Mesenchymal stem cell (in vitro differentiated cells and primary cell): ENCODE data around the gene RGS7.
A peak's percentile ranks its signal among the peaks of the same experiment; 100 is the strongest.

Experiments
- DNase-seq: peaks from one replicate; pipeline ENCODE4 v3.0.0-alpha.2; 2013
- H2AFZ ChIP-seq: one replicate; pipeline ENCODE4 v1.6.1; 2013; ENCODE audit warnings: low read depth, mild to moderate bottlenecking, control low read depth, inconsistent platforms, low read length, moderate library complexity
- H2AK5ac ChIP-seq: 2 replicates; pipeline ENCODE4 v1.6.1; 2013; ENCODE audit warnings: low read length, moderate library complexity, mild to moderate bottlenecking, inconsistent platforms; ENCODE audit not compliant: severe bottlenecking
- H2BK120ac ChIP-seq: one replicate; pipeline ENCODE4 v1.6.1; 2013; ENCODE audit warnings: low read depth, mild to moderate bottlenecking, inconsistent platforms, low read length, moderate library complexity
- H2BK12ac ChIP-seq, 2 experiments: one replicate each; pipeline ENCODE4 v1.6.1; 2013; ENCODE audit warnings: inconsistent platforms in 2 of 2, low read length in 2 of 2, mild to moderate bottlenecking in 2 of 2, moderate library complexity in 2 of 2, control low read depth in 1 of 2
- H2BK15ac ChIP-seq: one replicate; pipeline ENCODE4 v1.6.1; 2013; ENCODE audit warnings: mild to moderate bottlenecking, low read depth, inconsistent platforms; ENCODE audit not compliant: poor library complexity, severe bottlenecking
- H2BK5ac ChIP-seq: 2 replicates; pipeline ENCODE4 v1.6.1; 2013; ENCODE audit warnings: low read depth, mild to moderate bottlenecking, low read length, control low read depth, inconsistent platforms; ENCODE audit not compliant: poor library complexity, severe bottlenecking
- H3K14ac ChIP-seq, 2 experiments: one replicate each; pipeline ENCODE4 v1.6.1; 2013; ENCODE audit warnings: inconsistent platforms in 2 of 2, low read length in 2 of 2, control low read depth in 1 of 2, mild to moderate bottlenecking in 1 of 2, moderate library complexity in 1 of 2
- H3K18ac ChIP-seq, 2 experiments: one replicate each; pipeline ENCODE4 v1.6.1; 2013; ENCODE audit warnings: inconsistent platforms in 2 of 2, low read length in 2 of 2, control low read depth in 1 of 2, low read depth in 1 of 2, mild to moderate bottlenecking in 1 of 2
- H3K23ac ChIP-seq, 2 experiments: one replicate each; pipeline ENCODE4 v1.6.1; 2013; ENCODE audit warnings: inconsistent platforms in 2 of 2, low read length in 2 of 2, mild to moderate bottlenecking in 2 of 2, moderate library complexity in 2 of 2, control low read depth in 1 of 2
- H3K27ac ChIP-seq: 2 replicates; pipeline ENCODE4 v1.5.1; 2013; ENCODE audit warnings: mild to moderate bottlenecking, moderate library complexity, low read length, control low read depth, inconsistent platforms; ENCODE audit not compliant: poor library complexity, severe bottlenecking
- H3K27me3 ChIP-seq, 2 experiments: 2 replicates each; pipeline versions ENCODE4 v1.6.1 to v1.7.0; 2013; ENCODE audit warnings: low read length in 2 of 2, mild to moderate bottlenecking in 2 of 2, moderate library complexity in 2 of 2, control low read depth in 1 of 2, inconsistent platforms in 1 of 2; ENCODE audit not compliant: control insufficient read depth in 1 of 2, insufficient read depth in 1 of 2
- H3K36me3 ChIP-seq, 2 experiments: 2 replicates each; pipeline versions ENCODE4 v1.6.1 to v1.7.0; 2013; ENCODE audit warnings: low read length in 2 of 2, control low read depth in 1 of 2, inconsistent platforms in 1 of 2, low read depth in 1 of 2, mild to moderate bottlenecking in 1 of 2; ENCODE audit not compliant: insufficient read depth in 2 of 2, control insufficient read depth in 1 of 2
- H3K4ac ChIP-seq, 2 experiments: one replicate each; pipeline ENCODE4 v1.6.1; 2013; ENCODE audit warnings: inconsistent platforms in 2 of 2, low read length in 2 of 2, mild to moderate bottlenecking in 2 of 2, moderate library complexity in 2 of 2, control low read depth in 1 of 2, low read depth in 1 of 2
- H3K4me1 ChIP-seq: 2 replicates; pipeline ENCODE4 v1.6.1; 2013; ENCODE audit warnings: low read depth, low read length, control low read depth; ENCODE audit not compliant: control insufficient read depth, insufficient read depth
- H3K4me2 ChIP-seq: 2 replicates; pipeline ENCODE4 v1.6.1; 2013; ENCODE audit warnings: low read length, mild to moderate bottlenecking, inconsistent platforms; ENCODE audit not compliant: poor library complexity, severe bottlenecking
- H3K4me3 ChIP-seq, 2 experiments: 2 replicates each; pipeline versions ENCODE4 v1.5.1 to v1.7.0; 2013; ENCODE audit warnings: low read length in 2 of 2, mild to moderate bottlenecking in 2 of 2, control low read depth in 1 of 2, low read depth in 1 of 2; ENCODE audit not compliant: insufficient read depth in 1 of 2
- H3K79me1 ChIP-seq: replicated peaks from 2 replicates; pipeline ENCODE4 v1.6.1; 2013; ENCODE audit warnings: mild to moderate bottlenecking, control low read depth, low read length, inconsistent platforms; ENCODE audit not compliant: poor library complexity, severe bottlenecking
- H3K9ac ChIP-seq: 2 replicates; pipeline ENCODE4 v1.7.0; 2013; ENCODE audit warnings: mild to moderate bottlenecking, low read length, moderate library complexity
- H3K9me3 ChIP-seq: 2 replicates; pipeline ENCODE4 v1.7.0; 2013; ENCODE audit warnings: mild to moderate bottlenecking, low read length; ENCODE audit not compliant: control insufficient read depth
- H4K8ac ChIP-seq: one replicate; pipeline ENCODE4 v1.6.1; 2013; ENCODE audit warnings: inconsistent platforms, mild to moderate bottlenecking, low read length, moderate library complexity
- H4K91ac ChIP-seq: one replicate; pipeline ENCODE4 v1.6.1; 2013; ENCODE audit warnings: mild to moderate bottlenecking, low read length, inconsistent platforms
- WGBS: methylation state at CpG from one replicate; pipeline ENCODE4 v1.1.7; 2013; ENCODE audit warnings: mixed read lengths; 5-methylcytosine and 5-hydroxymethylcytosine counted together

Gene RGS7

DNA sequence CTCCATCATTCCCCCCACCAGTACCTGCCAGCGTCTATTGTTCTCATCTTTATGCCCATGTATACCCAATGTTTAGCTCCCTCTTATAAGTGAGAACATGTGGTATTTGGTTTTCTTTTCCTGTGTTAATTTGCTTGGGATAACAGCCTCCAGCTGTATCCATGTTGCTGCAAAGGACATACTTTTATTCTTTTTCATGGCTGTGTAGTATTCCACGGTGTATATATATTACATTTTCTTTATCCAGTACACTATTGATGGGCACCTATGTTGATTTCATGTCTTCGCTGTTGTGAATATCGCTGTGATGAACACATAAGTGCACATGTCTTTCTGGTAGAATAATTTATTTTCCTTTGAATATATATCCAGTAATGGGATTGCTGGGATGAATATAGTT, 431.7 kb downstream of the RGS7 start:
- no peak overlapping the region for H3K23ac ChIP-seq
- H3K4me1 ChIP-seq = no peaks in the 10 kb centered on the region
- peaks cover 11% of the 10 kb centered on the region for H3K9me3 ChIP-seq
- no peaks in the 10 kb centered on the region for H3K27me3 ChIP-seq
- no peak for DNase-seq
- H3K4me3 ChIP-seq = no peak overlapping the region
- no CpG with 5 or more reads among the region's 4 CpGs for WGBS
- H3K36me3 ChIP-seq = no peaks in the 10 kb centered on the region
- H3K14ac ChIP-seq = no peak overlapping the region
- H3K18ac ChIP-seq = no peak overlapping the region
- no peak overlapping the region for H3K4ac ChIP-seq
- no peak overlapping the region for H4K91ac ChIP-seq
- no peak overlapping the region for H4K8ac ChIP-seq
- no peak overlapping the region for H2BK12ac ChIP-seq
- H3K4me2 ChIP-seq = no peak overlapping the region
- H2BK15ac ChIP-seq = no peak overlapping the region
- H3K9ac ChIP-seq = no peak overlapping the region
- no peak overlapping the region for H2BK120ac ChIP-seq
- no peak overlapping the region for H2BK5ac ChIP-seq
- no peak overlapping the region for H3K27ac ChIP-seq
- no peaks in the 10 kb centered on the region for H3K79me1 ChIP-seq
- H2AFZ ChIP-seq = no peak overlapping the region
- no peak overlapping the region for H2AK5ac ChIP-seq

DNA sequence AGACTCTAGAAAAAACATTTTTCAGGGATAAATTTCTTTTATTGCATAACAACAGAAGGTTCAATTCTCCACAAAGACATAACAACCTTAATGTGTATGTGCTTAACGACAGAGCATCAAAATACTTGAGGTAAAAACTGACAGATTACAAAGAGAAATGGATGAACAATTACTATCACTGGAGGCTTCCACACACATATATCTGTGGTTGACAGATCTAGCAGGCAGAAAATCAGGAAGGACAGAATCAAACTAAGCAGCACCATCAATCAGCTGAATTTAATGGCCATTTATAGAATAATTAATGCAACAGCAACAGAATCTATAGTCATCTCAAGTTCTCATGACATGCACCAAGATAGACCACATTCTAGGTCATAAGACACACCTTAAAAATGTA, 439.0 kb downstream of the RGS7 start:
- Histone ChIP-seq H3K4me3 (no peak overlapping the region), H2AFZ (no peak overlapping the region), H3K27me3 (no peaks in the 10 kb centered on the region), H3K4ac (no peak overlapping the region), H3K9ac (no peak overlapping the region), H3K23ac (no peak overlapping the region), H2BK15ac (no peak overlapping the region), H3K4me1 (no peaks in the 10 kb centered on the region), H2BK5ac (no peak overlapping the region), H2AK5ac (no peak overlapping the region), H4K91ac (no peak overlapping the region), H3K27ac (no peak overlapping the region), H3K9me3 (no peaks in the 10 kb centered on the region), H3K36me3 (no peaks in the 10 kb centered on the region), H2BK120ac (no peak overlapping the region), H3K14ac (no peak overlapping the region), H3K18ac (no peak overlapping the region), H4K8ac (no peak overlapping the region), H2BK12ac (no peak overlapping the region), H3K79me1 (no peaks in the 10 kb centered on the region), H3K4me2 (no peak overlapping the region)
- no peak for DNase-seq
- WGBS = 100% methylated on average over 1 of the region's 1 CpG

DNA sequence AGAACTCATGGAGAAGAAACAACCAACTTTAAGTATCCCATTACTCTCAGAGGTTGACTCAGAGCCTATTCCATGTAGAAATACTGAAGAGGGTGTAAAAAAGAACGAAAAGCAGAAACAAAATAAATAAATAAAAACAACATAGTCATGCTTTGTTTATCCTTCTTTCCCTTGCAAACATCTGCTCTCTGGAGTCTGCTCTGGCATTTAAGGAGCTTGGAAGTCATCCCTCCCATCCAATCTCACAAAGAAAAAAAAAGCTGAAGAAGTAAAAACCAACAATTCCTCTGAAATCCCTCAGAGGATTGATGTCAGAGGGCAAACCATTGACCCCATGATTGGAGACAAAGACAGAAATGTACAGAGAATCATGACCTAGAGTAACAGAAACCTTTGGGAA, 442.5 kb downstream of the RGS7 start:
- no peak overlapping the region for H4K8ac ChIP-seq
- no peak overlapping the region for H3K4me3 ChIP-seq
- H2AK5ac ChIP-seq = no peak overlapping the region
- no peak overlapping the region for H2AFZ ChIP-seq
- H4K91ac ChIP-seq = no peak overlapping the region
- H3K9me3 ChIP-seq = no peaks in the 10 kb centered on the region
- no peak overlapping the region for H3K14ac ChIP-seq
- no peak overlapping the region for H2BK5ac ChIP-seq
- H3K79me1 ChIP-seq = no peaks in the 10 kb centered on the region
- H3K27ac ChIP-seq = no peak overlapping the region
- no peak overlapping the region for H2BK12ac ChIP-seq
- WGBS = 33% methylated on average over 1 of the region's 1 CpG
- H3K4me2 ChIP-seq = no peak overlapping the region
- H3K4me1 ChIP-seq = no peaks in the 10 kb centered on the region
- no peak overlapping the region for H3K4ac ChIP-seq
- peak; percentile 1 for DNase-seq
- no peak overlapping the region for H3K9ac ChIP-seq
- H3K27me3 ChIP-seq = no peaks in the 10 kb centered on the region
- H3K36me3 ChIP-seq = no peaks in the 10 kb centered on the region
- H2BK15ac ChIP-seq = no peak overlapping the region
- H3K23ac ChIP-seq = no peak overlapping the region
- H3K18ac ChIP-seq = no peak overlapping the region
- H2BK120ac ChIP-seq = no peak overlapping the region

DNA sequence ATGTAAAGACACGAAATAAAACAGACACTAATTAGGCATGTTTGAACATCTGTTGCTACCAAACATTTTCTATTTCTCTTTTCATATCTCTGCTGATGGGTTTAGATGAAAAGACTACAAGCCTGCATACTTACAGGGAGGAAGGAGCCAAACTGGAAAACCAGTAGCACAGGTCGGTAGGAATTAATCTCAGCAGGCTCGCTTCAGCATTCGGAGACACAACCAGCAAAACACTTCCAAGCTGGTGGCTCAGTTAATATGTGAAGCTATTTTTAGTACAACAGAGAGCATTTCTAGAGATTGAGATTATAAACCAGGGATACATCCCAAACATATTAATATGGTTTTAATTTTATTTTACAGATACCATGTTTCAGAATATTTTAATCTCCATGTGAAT, 444.2 kb downstream of the RGS7 start:
- no peak overlapping the region for H3K27ac ChIP-seq

More for the DNA sequence above, 444.2 kb downstream of the RGS7 start:
- H3K4me1 ChIP-seq = no peaks in the 10 kb centered on the region
- no peak overlapping the region for H4K8ac ChIP-seq
- no peak overlapping the region for H2BK15ac ChIP-seq
- H2BK12ac ChIP-seq = no peak overlapping the region
- no peak overlapping the region for H2BK120ac ChIP-seq
- no peaks in the 10 kb centered on the region for H3K36me3 ChIP-seq
- no peak overlapping the region for H3K9ac ChIP-seq
- H3K4me2 ChIP-seq = no peak overlapping the region
- H3K23ac ChIP-seq = no peak overlapping the region
- H4K91ac ChIP-seq = no peak overlapping the region
- no peaks in the 10 kb centered on the region for H3K9me3 ChIP-seq
- no peak overlapping the region for H2BK5ac ChIP-seq
- H3K4ac ChIP-seq = no peak overlapping the region
- no peak overlapping the region for H3K14ac ChIP-seq
- WGBS = 92% methylated on average over 3 of the region's 4 CpGs
- H2AFZ ChIP-seq = no peak overlapping the region
- no peaks in the 10 kb centered on the region for H3K27me3 ChIP-seq
- no peak for DNase-seq
- H3K4me3 ChIP-seq = no peak overlapping the region
- H2AK5ac ChIP-seq = no peak overlapping the region
- no peaks in the 10 kb centered on the region for H3K79me1 ChIP-seq
- H3K18ac ChIP-seq = no peak overlapping the region
